ENCODE measurements around the gene PXDC1.

- TF ChIP-seq, protein P1, sequence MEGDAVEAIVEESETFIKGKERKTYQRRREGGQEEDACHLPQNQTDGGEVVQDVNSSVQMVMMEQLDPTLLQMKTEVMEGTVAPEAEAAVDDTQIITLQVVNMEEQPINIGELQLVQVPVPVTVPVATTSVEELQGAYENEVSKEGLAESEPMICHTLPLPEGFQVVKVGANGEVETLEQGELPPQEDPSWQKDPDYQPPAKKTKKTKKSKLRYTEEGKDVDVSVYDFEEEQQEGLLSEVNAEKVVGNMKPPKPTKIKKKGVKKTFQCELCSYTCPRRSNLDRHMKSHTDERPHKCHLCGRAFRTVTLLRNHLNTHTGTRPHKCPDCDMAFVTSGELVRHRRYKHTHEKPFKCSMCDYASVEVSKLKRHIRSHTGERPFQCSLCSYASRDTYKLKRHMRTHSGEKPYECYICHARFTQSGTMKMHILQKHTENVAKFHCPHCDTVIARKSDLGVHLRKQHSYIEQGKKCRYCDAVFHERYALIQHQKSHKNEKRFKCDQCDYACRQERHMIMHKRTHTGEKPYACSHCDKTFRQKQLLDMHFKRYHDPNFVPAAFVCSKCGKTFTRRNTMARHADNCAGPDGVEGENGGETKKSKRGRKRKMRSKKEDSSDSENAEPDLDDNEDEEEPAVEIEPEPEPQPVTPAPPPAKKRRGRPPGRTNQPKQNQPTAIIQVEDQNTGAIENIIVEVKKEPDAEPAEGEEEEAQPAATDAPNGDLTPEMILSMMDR (IDR thresholded peaks at IDR 0.05), result no peak
- no peak for TF ChIP-seq POLR2A (IDR thresholded peaks at IDR 0.05)
These were observed 5.7 kb upstream of the PXDC1 start for GRCh38 chr6:3757241-3757641.

Data from adrenal gland (tissue), 5 donors.